ENCODE results near the gene PCDHGB4.

DNA sequence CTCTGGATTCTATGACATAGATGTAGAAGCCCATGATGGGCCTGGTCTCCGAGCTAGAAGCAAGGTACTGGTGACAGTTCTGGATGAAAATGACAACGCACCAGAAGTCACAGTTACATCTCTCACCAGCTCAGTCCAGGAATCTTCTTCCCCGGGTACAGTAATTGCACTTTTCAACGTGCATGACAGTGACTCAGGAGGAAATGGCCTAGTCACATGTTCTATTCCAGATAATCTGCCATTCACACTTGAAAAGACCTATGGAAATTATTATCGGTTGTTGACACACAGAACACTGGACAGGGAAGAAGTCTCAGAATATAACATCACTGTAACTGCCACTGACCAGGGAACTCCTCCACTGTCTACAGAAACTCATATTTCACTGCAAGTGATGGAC lies 31.4 kb upstream of the PCDHGB4 start:
- TF ChIP-seq CTCF (IDR thresholded peaks at IDR 0.05; ENCODE audit: poor library complexity, severe bottlenecking) (no peak), EP300 (conservative IDR thresholded peaks at IDR 0.05; ENCODE audit: poor library complexity, severe bottlenecking) (no peak), EZH2 (IDR thresholded peaks at IDR 0.05; ENCODE audit: borderline replicate concordance, insufficient read depth, low read length, poor library complexity, severe bottlenecking) (no peak), POLR2AphosphoS5 (IDR thresholded peaks at IDR 0.05) (no peak), RAD21 (conservative IDR thresholded peaks at IDR 0.05) (no peak)
